Sigmoid colon (tissue), 4 donors: ENCODE data around the gene LASP1.

ENCODE experiments used
- EP300 ChIP-seq, 4 donors: sonication (generic); formaldehyde crosslinking; IDR thresholded peaks; one replicate each; pipeline ENCODE4 v1.6.1; 2017; ENCODE audit warnings: antibody characterized with exemption in 4 of 4
- POLR2AphosphoS5 ChIP-seq, 4 donors: sonication (generic); formaldehyde crosslinking; IDR thresholded peaks; one replicate each; pipeline ENCODE4 v1.6.1; 2017; ENCODE audit warnings: antibody characterized with exemption in 4 of 4
- TF ChIP-seq, protein P1 (sequence below), 4 experiments: fragments of 450-650 bp in 3 of 4; fragments of 200-600 bp in 1 of 4; IDR thresholded peaks; one replicate each; pipeline ENCODE4 v1.5.1; 2016 to 2019; ENCODE audit warnings: antibody characterized with exemption in 4 of 4, mild to moderate bottlenecking in 3 of 4, moderate library complexity in 2 of 4

DNA sequence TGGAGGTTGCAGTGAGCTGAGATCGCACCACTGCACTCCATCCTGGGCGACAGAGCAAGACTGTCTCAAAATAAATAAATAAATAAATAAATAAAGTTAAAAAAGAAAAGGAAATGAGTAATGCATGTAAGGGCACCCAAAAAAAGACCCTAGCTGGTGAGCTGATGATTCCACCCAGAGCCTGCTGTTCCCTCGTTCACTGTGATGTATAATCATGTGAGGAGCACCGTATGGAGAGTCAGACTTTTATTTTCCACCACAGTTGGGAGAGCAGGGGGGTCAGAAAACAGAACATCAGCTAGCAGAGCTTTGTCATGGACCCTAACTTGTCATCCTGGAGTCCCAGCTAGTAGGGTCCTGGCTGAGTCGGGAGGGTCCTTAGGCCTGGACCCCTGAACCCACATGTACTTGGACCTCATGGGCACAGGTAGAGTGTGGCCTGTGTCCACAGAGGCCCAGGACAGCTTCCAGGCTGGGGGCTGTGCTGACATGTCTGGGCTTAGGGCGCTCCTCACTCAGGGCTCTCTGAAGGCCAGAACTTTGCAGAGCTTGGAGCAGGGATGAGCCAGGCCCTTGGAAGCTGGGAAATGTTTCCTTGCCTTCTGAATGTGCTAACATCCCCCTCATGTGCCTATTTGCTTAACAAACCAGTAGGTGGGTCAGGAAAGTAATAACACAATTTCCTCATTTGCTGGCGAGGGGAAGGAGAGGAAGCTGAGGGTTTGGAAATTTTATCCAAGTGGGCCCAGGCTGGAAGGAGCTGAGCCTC, 36.8 kb downstream of the LASP1 start:
- TF ChIP-seq, protein P1, sequence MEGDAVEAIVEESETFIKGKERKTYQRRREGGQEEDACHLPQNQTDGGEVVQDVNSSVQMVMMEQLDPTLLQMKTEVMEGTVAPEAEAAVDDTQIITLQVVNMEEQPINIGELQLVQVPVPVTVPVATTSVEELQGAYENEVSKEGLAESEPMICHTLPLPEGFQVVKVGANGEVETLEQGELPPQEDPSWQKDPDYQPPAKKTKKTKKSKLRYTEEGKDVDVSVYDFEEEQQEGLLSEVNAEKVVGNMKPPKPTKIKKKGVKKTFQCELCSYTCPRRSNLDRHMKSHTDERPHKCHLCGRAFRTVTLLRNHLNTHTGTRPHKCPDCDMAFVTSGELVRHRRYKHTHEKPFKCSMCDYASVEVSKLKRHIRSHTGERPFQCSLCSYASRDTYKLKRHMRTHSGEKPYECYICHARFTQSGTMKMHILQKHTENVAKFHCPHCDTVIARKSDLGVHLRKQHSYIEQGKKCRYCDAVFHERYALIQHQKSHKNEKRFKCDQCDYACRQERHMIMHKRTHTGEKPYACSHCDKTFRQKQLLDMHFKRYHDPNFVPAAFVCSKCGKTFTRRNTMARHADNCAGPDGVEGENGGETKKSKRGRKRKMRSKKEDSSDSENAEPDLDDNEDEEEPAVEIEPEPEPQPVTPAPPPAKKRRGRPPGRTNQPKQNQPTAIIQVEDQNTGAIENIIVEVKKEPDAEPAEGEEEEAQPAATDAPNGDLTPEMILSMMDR (IDR thresholded peaks at IDR 0.05): no peak
- TF ChIP-seq EP300 (IDR thresholded peaks at IDR 0.05) (no peak), POLR2AphosphoS5 (IDR thresholded peaks at IDR 0.05) (no peak)
